ENCODE data around the gene PDIA5. TPM values are rescaled to one million over a fixed set of nuclear protein-coding genes. Genes with fewer than 3 reads are reported as not detected.

The PDIA5 gene
- polyA plus RNA-seq, 2 donors, result 3.1 to 5.9 TPM

- H3K4me3 ChIP-seq (ENCODE audit: low read depth in 1 of 2, low read length in 2 of 2), result no peak overlapping the region
- no peaks in the 10 kb centered on the region for H3K27me3 ChIP-seq (ENCODE audit: control insufficient read depth in 1 of 2, insufficient read depth in 2 of 2, low read length in 2 of 2)
- H3K36me3 ChIP-seq (ENCODE audit: control insufficient read depth in 2 of 2, insufficient read depth in 2 of 2, low read length in 1 of 2), result no peaks in the 10 kb centered on the region
- H3K4me1 ChIP-seq (ENCODE audit: control insufficient read depth in 2 of 2, insufficient read depth in 2 of 2, low read length in 1 of 2), result peaks cover 3 to 9% of the 10 kb centered on the region in 2 donors
- peak overlapping the region; percentile 22 to 25 for H3K27ac ChIP-seq (ENCODE audit: low read depth in 2 of 2, low read length in 1 of 2)
- no peaks in the 10 kb centered on the region for H3K9me3 ChIP-seq (ENCODE audit: control insufficient read depth in 2 of 2, insufficient read depth in 1 of 2, low read depth in 1 of 2, low read length in 1 of 2)
- whole genome bisulfite sequencing, 2 donors, result 60 to 68% methylated on average over 10 of the region's 10 CpGs
Observed at GRCh38 chr3:123085293-123085931, 18.6 kb downstream of the PDIA5 start.

- Histone ChIP-seq H3K4me1 (ENCODE audit: control insufficient read depth in 2 of 2, insufficient read depth in 2 of 2, low read length in 1 of 2) (peaks cover 3 to 9% of the 10 kb centered on the region in 2 donors), H3K36me3 (ENCODE audit: control insufficient read depth in 2 of 2, insufficient read depth in 2 of 2, low read length in 1 of 2) (no peaks in the 10 kb centered on the region), H3K4me3 (ENCODE audit: low read depth in 1 of 2, low read length in 2 of 2) (no peak overlapping the region), H3K27me3 (ENCODE audit: control insufficient read depth in 1 of 2, insufficient read depth in 2 of 2, low read length in 2 of 2) (no peaks in the 10 kb centered on the region), H3K27ac (ENCODE audit: low read depth in 2 of 2, low read length in 1 of 2) (no peak overlapping the region), H3K9me3 (ENCODE audit: control insufficient read depth in 2 of 2, insufficient read depth in 1 of 2, low read depth in 1 of 2, low read length in 1 of 2) (no peaks in the 10 kb centered on the region)
- WGBS, 2 donors, result 75% methylated on average over 5 of the region's 5 CpGs
Observed at GRCh38 chr3:123085932-123086627, 19.3 kb downstream of the PDIA5 start.

GRCh38 chr3:123088387-123088786, 21.6 kb downstream of the PDIA5 start:
- H3K4me3 ChIP-seq (ENCODE audit: low read depth in 1 of 2, low read length in 2 of 2), result no peak overlapping the region
- WGBS, 2 donors, result 73 to 78% methylated on average over 2 of the region's 2 CpGs
- H3K9me3 ChIP-seq (ENCODE audit: control insufficient read depth in 2 of 2, insufficient read depth in 1 of 2, low read depth in 1 of 2, low read length in 1 of 2), result no peaks in the 10 kb centered on the region
- H3K4me1 ChIP-seq (ENCODE audit: control insufficient read depth in 2 of 2, insufficient read depth in 2 of 2, low read length in 1 of 2), result peaks cover 3 to 9% of the 10 kb centered on the region in 2 donors
- no peaks in the 10 kb centered on the region for H3K27me3 ChIP-seq (ENCODE audit: control insufficient read depth in 1 of 2, insufficient read depth in 2 of 2, low read length in 2 of 2)
- no peaks in the 10 kb centered on the region for H3K36me3 ChIP-seq (ENCODE audit: control insufficient read depth in 2 of 2, insufficient read depth in 2 of 2, low read length in 1 of 2)
- no peak overlapping the region for H3K27ac ChIP-seq (ENCODE audit: low read depth in 2 of 2, low read length in 1 of 2)

GRCh38 chr3:123089611-123090331, 22.9 kb downstream of the PDIA5 start:
- Histone ChIP-seq H3K9me3 (ENCODE audit: control insufficient read depth in 2 of 2, insufficient read depth in 1 of 2, low read depth in 1 of 2, low read length in 1 of 2) (no peaks in the 10 kb centered on the region), H3K27me3 (ENCODE audit: control insufficient read depth in 1 of 2, insufficient read depth in 2 of 2, low read length in 2 of 2) (no peaks in the 10 kb centered on the region), H3K4me1 (ENCODE audit: control insufficient read depth in 2 of 2, insufficient read depth in 2 of 2, low read length in 1 of 2) (peaks cover 2 to 3% of the 10 kb centered on the region in 2 donors), H3K4me3 (ENCODE audit: low read depth in 1 of 2, low read length in 2 of 2) (no peak overlapping the region), H3K36me3 (ENCODE audit: control insufficient read depth in 2 of 2, insufficient read depth in 2 of 2, low read length in 1 of 2) (no peaks in the 10 kb centered on the region), H3K27ac (ENCODE audit: low read depth in 2 of 2, low read length in 1 of 2) (peak overlapping the region; percentile 47 to 50)
- WGBS, 2 donors, result 61 to 69% methylated on average over 12 of the region's 12 CpGs

GRCh38 chr3:123090728-123091531, 24.1 kb downstream of the PDIA5 start:
- H3K27me3 ChIP-seq (ENCODE audit: control insufficient read depth in 1 of 2, insufficient read depth in 2 of 2, low read length in 2 of 2), result no peaks in the 10 kb centered on the region
- H3K27ac ChIP-seq (ENCODE audit: low read depth in 2 of 2, low read length in 1 of 2), result peak overlapping the region in 1 of 2 donors; percentile 26
- 86 to 88% methylated on average over 12 of the region's 12 CpGs for WGBS, 2 donors
- H3K4me1 ChIP-seq (ENCODE audit: control insufficient read depth in 2 of 2, insufficient read depth in 2 of 2, low read length in 1 of 2), result peaks cover 0 to 3% of the 10 kb centered on the region in 2 donors
- no peaks in the 10 kb centered on the region for H3K36me3 ChIP-seq (ENCODE audit: control insufficient read depth in 2 of 2, insufficient read depth in 2 of 2, low read length in 1 of 2)
- H3K9me3 ChIP-seq (ENCODE audit: control insufficient read depth in 2 of 2, insufficient read depth in 1 of 2, low read depth in 1 of 2, low read length in 1 of 2), result no peaks in the 10 kb centered on the region
- H3K4me3 ChIP-seq (ENCODE audit: low read depth in 1 of 2, low read length in 2 of 2), result no peak overlapping the region

GRCh38 chr3:123092243-123092642, 25.4 kb downstream of the PDIA5 start:
- 98% methylated on average over 3 of the region's 3 CpGs for WGBS, 2 donors
- Histone ChIP-seq H3K9me3 (ENCODE audit: control insufficient read depth in 2 of 2, insufficient read depth in 1 of 2, low read depth in 1 of 2, low read length in 1 of 2) (no peaks in the 10 kb centered on the region), H3K27me3 (ENCODE audit: control insufficient read depth in 1 of 2, insufficient read depth in 2 of 2, low read length in 2 of 2) (no peaks in the 10 kb centered on the region), H3K4me1 (ENCODE audit: control insufficient read depth in 2 of 2, insufficient read depth in 2 of 2, low read length in 1 of 2) (peaks cover 3% of the 10 kb centered on the region in 2 donors), H3K4me3 (ENCODE audit: low read depth in 1 of 2, low read length in 2 of 2) (no peak overlapping the region), H3K36me3 (ENCODE audit: control insufficient read depth in 2 of 2, insufficient read depth in 2 of 2, low read length in 1 of 2) (peaks cover 0 to 2% of the 10 kb centered on the region in 2 donors), H3K27ac (ENCODE audit: low read depth in 2 of 2, low read length in 1 of 2) (no peak overlapping the region)

GRCh38 chr3:123093696-123094095, 26.9 kb downstream of the PDIA5 start:
- 89 to 96% methylated on average over 8 of the region's 8 CpGs for WGBS, 2 donors
- Histone ChIP-seq H3K4me3 (ENCODE audit: low read depth in 1 of 2, low read length in 2 of 2) (no peak overlapping the region), H3K27me3 (ENCODE audit: control insufficient read depth in 1 of 2, insufficient read depth in 2 of 2, low read length in 2 of 2) (no peaks in the 10 kb centered on the region), H3K27ac (ENCODE audit: low read depth in 2 of 2, low read length in 1 of 2) (no peak overlapping the region), H3K9me3 (ENCODE audit: control insufficient read depth in 2 of 2, insufficient read depth in 1 of 2, low read depth in 1 of 2, low read length in 1 of 2) (no peaks in the 10 kb centered on the region), H3K36me3 (ENCODE audit: control insufficient read depth in 2 of 2, insufficient read depth in 2 of 2, low read length in 1 of 2) (peaks cover 0 to 7% of the 10 kb centered on the region in 2 donors), H3K4me1 (ENCODE audit: control insufficient read depth in 2 of 2, insufficient read depth in 2 of 2, low read length in 1 of 2) (peaks cover 3% of the 10 kb centered on the region in 2 donors)

- WGBS, 2 donors, result 83 to 88% methylated on average over 15 of the region's 15 CpGs
- H3K27me3 ChIP-seq (ENCODE audit: control insufficient read depth in 1 of 2, insufficient read depth in 2 of 2, low read length in 2 of 2), result no peaks in the 10 kb centered on the region
- peaks cover 0 to 7% of the 10 kb centered on the region in 2 donors for H3K36me3 ChIP-seq (ENCODE audit: control insufficient read depth in 2 of 2, insufficient read depth in 2 of 2, low read length in 1 of 2)
- H3K4me1 ChIP-seq (ENCODE audit: control insufficient read depth in 2 of 2, insufficient read depth in 2 of 2, low read length in 1 of 2), result peaks cover 0 to 3% of the 10 kb centered on the region in 2 donors
- H3K9me3 ChIP-seq (ENCODE audit: control insufficient read depth in 2 of 2, insufficient read depth in 1 of 2, low read depth in 1 of 2, low read length in 1 of 2), result no peaks in the 10 kb centered on the region
- no peak overlapping the region for H3K27ac ChIP-seq (ENCODE audit: low read depth in 2 of 2, low read length in 1 of 2)
- no peak overlapping the region for H3K4me3 ChIP-seq (ENCODE audit: low read depth in 1 of 2, low read length in 2 of 2)
Observed at GRCh38 chr3:123094516-123095313, 27.9 kb downstream of the PDIA5 start.

Data from esophagus (tissue), 2 donors.